T-helper 1 cell treated with Interleukin-12 subunit alpha and Interleukin-12 subunit beta and Interleukin-4 antibody, amounts not matched to agents 30 ng/mL and 1 ng/mL, for 36 hours (primary cell): ENCODE data around the gene TRIM47. TPM values are rescaled to one million over a fixed set of nuclear protein-coding genes. Genes with fewer than 3 reads are reported as not detected.
"Not testable (repeated sequence)": the region's sequence is repeated elsewhere in the genome, so short reads cannot be mapped to it uniquely, and the experiment has no call there.

Experiments used
- intact Hi-C: fragments of 100-400 bp; cut with micrococcal nuclease; formaldehyde crosslinking; loops from one replicate; pipeline ENCODE4 v1.15.1; 2024
- total RNA-seq: library from RNA; stranded (reverse); gene quantifications from 2 replicates; pipeline ENCODE4 v1.2.3, GENCODE V29; 2022

Gene TRIM47
- total RNA-seq, 1 donor from 2014 or later, result 26.5 TPM

DNA sequence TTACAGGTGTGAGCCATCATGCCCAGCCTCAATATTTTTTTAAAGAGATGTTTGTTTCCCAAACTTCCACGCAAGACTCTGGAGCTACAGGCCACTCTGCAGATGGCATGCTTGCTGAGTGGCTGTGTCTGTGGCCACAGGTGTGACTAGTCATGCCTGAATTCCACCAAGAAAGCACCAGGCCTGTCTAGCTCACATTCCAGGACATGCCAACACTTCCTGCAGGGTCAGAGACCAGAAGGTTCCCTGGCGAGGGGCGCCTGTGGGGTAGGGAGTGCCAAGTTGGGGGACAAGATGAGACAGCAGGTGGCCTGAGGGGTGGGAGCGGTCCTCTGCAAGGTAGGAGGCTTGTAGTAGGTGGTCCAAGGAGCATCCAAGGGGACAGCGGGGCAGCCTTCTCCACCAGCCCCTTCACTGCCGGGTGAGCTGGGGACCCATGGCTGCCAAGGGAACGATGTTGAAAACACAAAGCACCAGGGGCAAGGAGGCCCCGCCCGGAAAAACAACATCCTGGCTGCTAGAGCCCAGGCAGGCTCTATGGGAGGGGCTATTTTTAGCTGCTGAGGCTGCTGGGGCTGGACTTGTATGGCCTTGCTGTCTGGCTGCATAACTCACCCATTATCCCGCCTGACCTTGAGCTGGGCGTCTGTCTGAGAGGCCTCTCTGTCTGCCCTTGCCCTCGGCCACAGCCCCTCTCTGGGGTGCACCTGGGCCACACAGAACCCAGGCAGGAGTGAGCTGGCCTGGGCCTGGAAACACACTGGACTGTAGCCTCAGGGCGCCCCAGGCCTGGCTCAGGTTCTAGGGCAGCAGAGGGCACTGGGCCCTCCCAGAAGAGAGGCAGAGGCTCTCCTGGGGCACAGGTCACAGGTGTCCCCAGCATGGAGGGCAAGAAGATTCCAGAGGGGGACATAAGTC lies 5.7 kb downstream of the TRIM47 start:
- intact Hi-C loops, result loop anchor here (1.0 kb wide), 1 partner anchor 8 kb away; no protein-coding TSS in a partner anchor

DNA sequence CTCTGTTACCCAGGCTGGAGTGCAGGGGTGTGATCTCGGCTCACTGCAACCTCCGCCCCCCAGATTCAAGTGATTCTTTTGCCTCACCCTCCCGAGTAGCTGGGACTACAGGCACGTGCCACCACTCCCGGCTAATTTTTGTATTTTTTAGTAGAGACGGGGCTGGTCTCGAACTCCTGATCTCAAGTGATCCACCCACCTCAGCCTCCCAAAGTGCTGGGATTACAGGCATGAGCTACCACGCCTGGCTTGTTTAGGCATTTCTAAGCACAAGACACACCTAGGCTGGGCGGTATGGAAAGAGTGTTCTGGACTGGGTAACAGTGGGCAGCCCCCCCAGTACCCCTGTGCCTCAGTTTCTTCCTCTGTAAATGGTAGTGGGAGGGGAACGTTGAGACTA lies 8.2 kb downstream of the TRIM47 start:
- intact Hi-C loops, result not testable (repeated sequence)

DNA sequence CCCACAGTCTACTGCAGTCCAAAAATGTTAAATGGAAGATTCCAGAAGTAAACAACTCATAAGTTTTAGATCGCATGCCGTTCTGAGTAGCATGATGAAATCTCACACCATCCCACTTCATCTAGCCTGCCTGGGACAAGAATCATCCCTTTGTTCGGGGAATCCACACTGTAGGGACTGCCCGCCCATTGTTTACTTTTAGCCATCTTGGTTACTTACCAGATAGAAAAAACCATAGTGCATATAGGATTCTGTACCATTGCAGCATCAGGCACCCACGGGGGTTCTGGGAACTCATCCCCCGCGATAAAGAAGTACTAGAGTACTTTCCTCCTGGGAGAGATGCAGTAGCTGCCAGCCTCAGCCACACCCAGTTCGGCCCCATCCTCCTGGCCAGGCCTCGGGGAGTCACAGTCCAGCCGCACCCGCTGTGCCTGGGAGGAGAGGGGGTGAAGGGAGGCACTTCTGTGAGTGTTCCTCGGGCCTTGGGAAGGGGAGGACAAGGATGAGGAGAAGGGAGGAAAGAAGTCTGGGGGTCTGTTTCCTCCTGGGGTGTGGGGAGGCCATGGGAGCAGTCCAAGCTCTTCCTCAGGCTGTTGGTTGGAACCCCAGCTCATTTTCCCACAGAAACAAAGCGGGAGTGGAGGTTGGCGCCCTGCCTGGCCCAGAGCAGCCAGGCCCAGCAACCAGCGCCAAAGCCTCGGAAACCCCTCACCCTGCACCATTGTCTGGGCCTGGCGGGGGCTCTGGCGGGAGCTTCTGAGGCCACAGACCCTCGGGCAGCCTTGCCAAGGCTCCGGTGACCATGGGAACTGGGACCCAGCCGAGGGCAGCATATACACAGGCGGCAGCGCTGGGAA lies 8.9 kb downstream of the TRIM47 start:
- intact Hi-C loops, result no loop called here

DNA sequence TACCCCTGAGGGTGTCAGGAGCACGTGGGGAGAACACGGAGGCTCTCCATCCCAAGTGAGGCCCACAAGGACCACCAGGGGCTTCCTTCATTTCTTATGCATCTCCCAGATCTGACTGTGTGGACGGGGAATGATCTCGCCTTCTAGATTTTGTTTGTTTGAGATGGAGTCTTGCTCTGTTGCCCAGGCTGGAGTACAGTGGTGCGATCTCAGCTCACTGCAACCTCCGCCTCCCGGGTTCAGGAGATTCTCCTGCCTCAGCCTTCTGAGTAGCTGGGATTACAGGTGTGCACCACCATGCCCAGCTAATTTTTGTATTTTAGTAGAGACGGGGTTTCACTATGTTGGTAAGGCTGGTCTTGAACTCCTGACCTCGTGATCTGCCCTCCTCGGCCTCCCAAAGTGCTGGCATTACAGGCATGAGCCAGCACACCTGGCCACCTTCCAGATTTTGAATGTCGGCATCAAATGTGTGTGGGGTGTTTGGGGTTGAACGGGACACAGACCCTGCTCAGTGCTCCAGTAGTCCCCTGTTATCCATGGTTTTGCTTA lies 9.6 kb downstream of the TRIM47 start:
- intact Hi-C loops, result not testable (repeated sequence)

DNA sequence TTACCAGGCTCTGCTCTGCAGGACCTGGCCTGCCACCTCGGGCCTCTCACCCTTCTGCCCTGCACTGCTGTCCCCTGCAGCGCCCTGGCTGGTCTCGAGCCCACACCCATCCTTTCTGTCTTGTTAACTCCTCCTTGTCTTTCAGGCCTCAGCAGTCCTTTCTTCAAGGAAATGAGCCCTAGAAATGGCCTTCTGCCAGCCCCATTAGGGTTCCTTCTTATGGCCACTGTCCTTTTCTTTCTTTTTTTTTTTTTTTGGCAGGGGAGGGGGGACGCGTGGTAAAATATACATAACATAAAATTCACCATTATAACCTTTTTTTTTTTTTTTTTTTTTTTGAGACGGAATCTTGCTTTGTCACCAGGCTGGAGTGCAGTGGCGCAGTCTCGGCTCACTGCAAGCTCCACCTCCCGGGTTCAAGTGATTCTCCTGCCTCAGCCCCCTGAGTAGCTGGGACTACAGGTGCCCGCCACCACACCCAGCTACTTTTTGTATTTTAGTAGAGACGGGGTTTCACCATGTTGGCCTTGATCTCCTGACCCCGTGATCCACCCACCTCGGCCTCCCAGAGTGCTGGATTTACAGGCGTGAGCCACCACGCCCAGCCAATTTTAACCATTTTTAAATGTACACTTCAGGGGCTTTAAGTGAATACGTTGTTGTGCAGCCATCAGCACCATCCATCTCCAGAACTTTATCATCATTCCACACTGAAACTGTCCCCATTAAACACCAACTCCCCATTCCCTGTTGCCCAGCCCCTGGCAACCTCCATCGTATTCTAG lies 12.8 kb downstream of the TRIM47 start:
- intact Hi-C loops, result not testable (repeated sequence)

DNA sequence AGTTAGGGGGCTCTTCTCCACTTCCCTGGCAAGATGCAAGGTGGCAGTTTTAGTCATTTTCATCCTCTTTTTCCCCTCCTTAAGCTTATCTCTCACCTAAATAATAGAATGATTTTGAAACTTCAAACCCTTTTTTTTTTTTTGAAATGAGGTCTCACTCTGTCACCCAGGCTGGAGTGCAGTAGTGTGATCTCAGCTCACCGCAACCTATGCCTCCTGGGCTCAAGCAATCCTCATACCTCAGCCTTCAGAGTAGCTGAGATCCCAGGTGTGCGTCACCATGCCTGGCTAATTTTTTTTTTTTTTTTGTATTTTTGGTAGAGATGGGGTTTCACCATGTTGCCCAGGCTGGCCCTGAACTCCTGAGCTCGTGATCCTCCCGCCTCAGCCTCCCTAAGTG lies 13.5 kb downstream of the TRIM47 start:
- intact Hi-C loops, result loop anchor here (1.0 kb wide), 3 partner anchors 7 to 12 kb away; partner anchors contain the start of gene WBP2

DNA sequence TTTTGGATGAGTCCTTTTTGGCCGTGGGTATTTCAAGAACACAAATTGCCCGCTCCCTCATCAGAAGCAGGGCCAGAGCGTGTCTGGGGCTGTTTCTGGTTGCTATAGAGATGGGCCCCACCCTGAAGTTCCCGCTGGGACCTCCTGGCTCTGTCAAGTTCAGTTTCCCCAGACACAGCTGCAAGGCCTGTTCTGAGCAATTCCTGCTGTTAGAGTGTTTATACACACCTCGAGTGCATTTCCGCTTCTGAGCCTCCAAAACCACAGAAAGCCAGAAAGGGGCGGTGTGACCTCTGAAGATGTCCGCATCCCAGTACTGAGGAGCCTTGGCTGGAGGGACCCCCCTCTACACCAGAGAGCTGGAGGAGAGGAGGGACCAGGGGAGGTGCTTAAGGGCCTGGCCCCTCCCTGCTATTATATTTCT lies 13.9 kb downstream of the TRIM47 start:
- intact Hi-C loops, result loop anchor here (1.0 kb wide), 3 partner anchors 8 to 13 kb away; partner anchors contain the start of gene WBP2

DNA sequence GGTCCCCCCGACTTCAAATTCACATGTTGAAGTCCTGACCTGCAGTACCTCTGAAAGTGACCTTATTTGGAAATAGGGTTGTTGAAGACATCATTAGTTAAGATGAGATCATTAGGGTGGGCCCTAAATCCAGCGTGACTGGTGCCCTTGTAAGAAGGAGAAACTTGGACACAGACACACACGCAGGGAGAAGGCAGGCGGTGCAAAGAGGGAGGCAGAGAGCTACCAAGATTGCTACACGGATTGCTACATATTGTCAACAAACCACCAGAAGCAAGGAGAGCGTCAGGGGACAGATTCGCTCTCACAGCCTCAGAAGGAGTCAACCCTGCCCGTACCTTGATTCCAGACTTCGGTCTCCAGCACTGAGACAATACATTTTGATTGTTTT lies 16.5 kb downstream of the TRIM47 start:
- intact Hi-C loops, result loop anchor here (2.0 kb wide), 1 partner anchor 17 kb away; the partner anchor contains the start of gene UNC13D

DNA sequence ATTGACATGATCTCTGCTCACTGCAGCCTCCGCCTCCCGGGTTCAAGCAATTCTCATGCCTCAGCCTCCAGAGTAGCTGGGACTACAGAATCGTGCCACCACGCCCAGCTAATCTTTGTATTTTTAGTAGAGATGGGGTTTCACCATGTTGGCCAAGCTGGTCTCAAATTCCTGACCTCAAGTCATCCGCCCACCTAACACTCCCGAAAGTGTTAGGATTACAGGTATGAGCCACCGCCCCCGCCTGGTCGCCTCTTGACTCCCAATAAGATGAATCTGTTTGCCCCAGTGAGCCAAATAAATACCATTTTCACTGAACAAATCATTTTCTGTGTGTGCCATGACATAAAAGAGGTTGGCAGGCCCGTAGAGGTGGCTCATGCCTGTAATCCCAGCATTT lies 19.0 kb downstream of the TRIM47 start:
- intact Hi-C loops, result loop anchor here (5.0 to 10.0 kb wide), 4 partner anchors 342 to 985 kb away; partner anchors contain the start of genes CASKIN2, FDXR, GGA3 and MRPS7

DNA sequence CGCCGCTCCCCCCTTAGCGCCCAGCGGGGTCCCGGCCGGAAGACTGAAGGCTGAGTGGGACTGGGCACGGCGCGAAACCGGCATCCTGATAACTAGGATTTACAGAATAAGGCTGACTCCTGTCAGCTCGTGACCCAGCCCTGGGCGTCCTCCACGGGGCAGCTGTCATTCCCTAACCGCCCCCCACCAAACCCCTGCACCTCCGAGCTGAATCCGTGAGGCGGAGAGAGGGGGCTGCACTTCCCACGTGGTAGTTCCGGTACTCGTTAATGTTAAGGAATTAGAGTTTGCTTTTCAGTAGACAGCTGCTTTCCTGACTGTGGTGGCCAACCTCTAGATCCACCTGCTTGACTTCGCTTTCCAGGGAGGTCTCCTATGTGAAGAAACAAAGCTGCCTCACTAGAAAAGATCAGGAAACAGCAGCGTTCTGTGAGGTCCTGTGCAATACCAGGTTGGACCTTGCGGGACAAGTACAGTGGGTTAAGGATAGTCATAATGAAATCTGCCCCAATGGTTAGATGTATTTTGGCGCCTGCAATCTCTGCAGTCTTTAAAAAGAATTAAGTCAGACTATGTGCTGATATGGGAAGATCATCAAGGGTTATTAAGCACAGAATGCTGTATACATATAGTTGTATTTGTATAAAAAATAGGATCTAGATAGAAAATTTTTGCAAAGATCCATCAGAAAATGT lies 22.2 kb downstream of the TRIM47 start:
- intact Hi-C loops, result loop anchor here (5.0 to 10.0 kb wide), 4 partner anchors 339 to 981 kb away; partner anchors contain the start of genes CASKIN2, FDXR, GGA3 and MRPS7

DNA sequence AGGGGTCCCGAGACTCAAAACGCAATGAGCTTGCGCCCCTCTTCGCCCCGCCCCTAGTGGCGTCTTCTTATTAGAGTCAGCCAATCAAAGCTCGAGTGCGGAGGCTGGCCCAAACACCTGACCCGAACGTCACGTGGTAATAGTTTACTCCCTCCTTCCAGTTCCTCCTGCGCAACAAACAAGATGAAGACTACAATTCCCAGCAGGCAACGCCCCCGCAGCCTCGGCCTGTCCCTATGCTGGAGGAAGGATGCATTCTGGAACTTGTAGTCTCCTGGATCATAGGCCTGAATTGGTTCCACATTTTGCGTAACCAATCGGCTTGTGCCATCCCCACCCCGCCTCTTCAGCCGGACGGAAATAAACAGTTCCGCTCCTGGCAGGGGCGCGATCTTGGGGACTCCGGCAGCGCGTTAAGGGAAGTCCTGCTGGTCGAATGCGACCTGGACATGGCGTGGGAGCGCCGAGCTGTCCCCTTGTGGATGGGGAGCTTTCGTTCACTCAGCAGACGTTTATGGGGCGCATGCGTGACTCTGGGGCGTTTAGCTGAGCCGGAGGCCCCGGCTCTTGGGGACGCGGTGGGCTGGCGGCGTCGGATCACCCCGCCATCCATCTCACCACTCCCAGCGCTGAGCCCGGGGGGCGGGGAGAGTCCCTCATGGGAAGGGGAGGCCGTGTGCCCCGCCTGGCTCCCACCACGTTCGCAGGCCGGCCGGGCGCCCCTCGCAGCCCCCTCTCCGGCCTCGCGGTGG lies 22.9 kb downstream of the TRIM47 start, which contains the start of gene WBP2:
WBP2 (minus strand) TSS at position 26 of the 752 bp plus-strand sequence. CDS start 38 bp downstream, outside the sequence.
- intact Hi-C loops, result loop anchor here (1.0 to 10.0 kb wide), 18 partner anchors 9 to 981 kb away; partner anchors contain the start of genes ACOX1, CASKIN2, EXOC7 and FBF1

DNA sequence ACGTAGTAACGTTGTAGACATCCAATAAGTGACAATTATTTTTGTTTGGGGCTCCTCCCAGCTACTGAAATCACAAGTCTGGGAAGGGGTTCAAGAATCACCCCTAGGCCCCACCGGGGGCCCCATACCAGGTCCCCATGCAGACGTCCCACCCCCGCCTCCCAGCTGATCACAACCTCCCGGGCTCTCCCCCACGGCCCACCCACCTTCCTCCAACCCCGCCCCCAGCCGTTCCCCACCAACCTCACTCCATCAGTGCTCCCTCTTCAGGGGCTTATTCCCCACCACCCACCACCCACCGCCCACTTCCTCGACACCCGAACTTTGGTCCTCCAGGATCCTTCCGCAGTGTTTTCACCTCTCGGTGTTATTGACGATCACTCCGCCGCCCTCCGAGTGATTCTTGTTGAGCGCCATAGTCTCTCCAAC lies 23.5 kb downstream of the TRIM47 start:
- intact Hi-C loops, result loop anchor here (1.0 to 10.0 kb wide), 18 partner anchors 9 to 980 kb away; partner anchors contain the start of genes ACOX1, CASKIN2, EXOC7 and FBF1

DNA sequence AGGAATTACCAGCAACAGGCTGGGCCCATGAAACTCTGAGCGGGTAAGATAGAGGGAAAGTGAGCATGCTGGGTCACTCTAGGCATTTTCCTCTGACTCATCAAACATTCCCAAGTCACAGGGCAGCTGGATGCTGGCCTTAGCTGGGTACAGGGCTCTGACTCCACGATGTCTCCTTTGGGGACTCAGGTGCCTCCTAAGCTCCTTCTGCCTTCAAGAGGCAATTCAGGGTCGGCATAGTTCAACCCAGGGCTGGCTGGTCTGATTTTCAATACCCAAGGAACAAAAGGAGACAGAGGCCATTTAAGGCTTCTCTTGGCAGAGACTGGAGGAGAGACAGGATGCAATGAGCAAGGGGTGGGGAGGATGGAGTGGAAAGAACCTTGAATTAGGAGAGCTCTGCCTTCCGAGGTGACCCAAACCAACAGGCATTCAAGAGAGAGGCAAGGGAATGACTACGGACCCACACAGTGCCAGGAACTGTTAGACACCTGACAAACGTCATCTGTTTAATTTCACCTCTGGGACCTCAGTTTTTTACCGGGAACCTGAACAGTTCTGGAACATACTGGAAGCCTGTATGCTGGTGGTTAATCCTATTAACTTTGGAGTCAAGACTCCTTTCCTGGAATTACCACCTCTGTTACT lies 24.2 kb downstream of the TRIM47 start:
- intact Hi-C loops, result loop anchor here (2.0 to 10.0 kb wide), 3 partner anchors 43 to 979 kb away; partner anchors contain the start of genes FDXR, TMEM94 and TRIM65

DNA sequence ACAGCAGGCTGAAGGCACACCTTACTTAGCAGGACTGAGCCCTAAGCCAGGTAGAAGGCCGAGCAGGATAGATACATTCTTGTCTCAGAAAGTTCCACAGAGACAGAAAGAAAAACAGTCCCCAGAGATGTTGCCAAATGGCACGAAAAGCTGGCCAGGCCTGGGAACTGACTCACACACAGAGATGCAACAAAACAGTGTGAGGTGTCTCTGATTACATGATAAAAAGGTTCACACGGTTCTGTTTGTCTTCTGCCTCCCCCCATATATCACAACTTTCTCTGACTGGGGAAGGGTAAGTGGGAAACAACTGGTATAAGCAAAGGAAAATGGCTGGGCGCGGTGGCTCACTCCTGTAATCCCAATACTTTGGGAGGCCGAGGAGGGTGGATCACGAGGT lies 24.9 kb downstream of the TRIM47 start:
- intact Hi-C loops, result loop anchor here (10.0 kb wide), 2 partner anchors 399 to 979 kb away; partner anchors contain the start of genes FDXR and TMEM94

DNA sequence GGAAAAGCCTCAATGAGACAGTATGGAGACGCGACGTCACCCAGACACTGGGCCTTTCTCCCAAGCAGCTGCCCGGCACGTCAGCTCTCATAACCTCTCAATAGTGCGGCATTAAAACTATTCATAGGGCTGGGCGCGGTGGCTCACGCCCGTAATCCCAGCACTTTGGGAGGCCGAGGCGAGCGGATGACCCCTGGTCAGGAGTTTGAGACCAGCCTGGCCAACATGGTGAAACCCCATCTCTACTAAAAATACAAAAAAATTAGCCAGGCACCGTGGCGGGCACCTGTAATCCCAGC lies 26.7 kb downstream of the TRIM47 start:
- intact Hi-C loops, result loop anchor here (10.0 kb wide), 2 partner anchors 397 to 977 kb away; partner anchors contain the start of genes FDXR and TMEM94

DNA sequence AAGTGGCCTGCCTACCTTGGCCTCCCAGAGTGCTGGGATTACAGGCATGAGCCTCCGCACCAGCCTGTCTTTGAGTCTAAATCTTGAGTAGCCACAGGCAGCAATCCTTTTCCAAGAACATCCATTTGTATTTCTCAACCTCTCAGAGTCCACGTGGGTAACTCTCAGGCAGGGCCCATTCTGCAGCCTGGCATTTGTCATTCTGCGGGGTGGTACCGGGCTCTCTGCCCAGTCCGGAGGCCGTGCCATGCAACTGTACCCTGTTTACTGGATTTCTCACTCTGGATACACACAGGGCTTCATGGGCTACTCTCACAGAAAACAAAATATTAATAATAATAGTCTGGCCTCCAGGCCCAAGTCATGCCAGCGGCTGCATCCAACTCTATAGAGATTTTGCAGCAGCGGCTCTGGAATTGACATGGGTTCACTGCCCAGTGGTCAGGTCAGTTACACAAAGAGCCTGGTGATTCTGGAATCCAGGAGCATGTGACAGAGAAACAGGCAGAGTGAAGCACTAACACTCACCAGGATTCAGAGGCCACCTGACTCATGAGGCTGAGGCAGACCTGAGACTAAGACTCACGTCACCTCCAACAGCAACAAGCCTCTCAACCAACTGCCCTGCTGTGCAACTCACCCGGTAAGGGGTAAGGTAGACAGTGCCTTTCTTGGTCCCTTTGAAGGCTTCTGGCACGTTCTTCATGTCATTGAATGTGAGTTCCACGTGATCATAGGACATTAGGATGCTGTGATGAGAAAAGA lies 27.3 kb downstream of the TRIM47 start:
- intact Hi-C loops, result loop anchor here (10.0 kb wide), 2 partner anchors 396 to 976 kb away; partner anchors contain the start of genes FDXR and TMEM94

DNA sequence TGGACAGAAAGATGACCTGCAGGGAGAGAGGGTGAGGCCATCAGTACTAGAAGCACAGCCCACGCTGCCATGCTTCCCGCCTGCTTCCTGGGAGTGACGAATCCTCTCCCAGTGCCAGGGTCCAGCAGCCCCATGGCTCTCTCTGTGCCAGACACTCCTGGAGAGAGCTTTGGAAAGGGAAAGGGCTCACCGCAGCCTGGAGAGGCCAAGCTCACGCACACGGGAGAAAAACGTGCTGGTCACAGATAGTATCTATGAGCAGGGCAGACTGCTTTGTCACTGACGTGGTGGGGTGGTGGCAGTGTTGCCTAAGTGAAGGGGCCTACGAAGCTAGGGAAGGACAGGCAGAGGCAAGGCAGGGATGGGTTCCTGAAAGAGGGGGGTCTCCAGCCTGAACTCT lies 28.7 kb downstream of the TRIM47 start:
- intact Hi-C loops, result loop anchor here (10.0 kb wide), 2 partner anchors 395 to 975 kb away; partner anchors contain the start of genes FDXR and TMEM94
